A549 (cell line): ENCODE results near the gene ARID5A. TPM values are rescaled to one million over a fixed set of nuclear protein-coding genes. Genes with fewer than 3 reads are reported as not detected.

Experiments used
- ATAC-seq, 2 experiments: fragments of 200-7000 bp in 1 of 2; fragments of >200 bp in 1 of 2; cut with Nextera tagmentation in 1 of 2; cut with Tn5 transposase in 1 of 2; 3 replicates each; pipeline versions ENCODE4 v1.8.0 to v1.9.1; 2018 to 2020; ENCODE audit warnings: mild to moderate bottlenecking in 1 of 2, moderate library complexity in 1 of 2
- CTCF ChIA-PET: fragments of 300-600 bp; sonication (Branson Sonifier 250); formaldehyde crosslinking; extraction: SDS; loops from one replicate; lab custom pipeline; 2021; ENCODE audit warnings: antibody characterized with exemption, inconsistent platforms; lab: Yijun Ruan, JAX
- POLR2A ChIA-PET: fragments of 350-600 bp; formaldehyde crosslinking; extraction: SDS; loops from one replicate; lab custom pipeline; 2021; ENCODE audit warnings: antibody characterized with exemption, inconsistent platforms; lab: Yijun Ruan, JAX
- DNase-seq, 2 experiments: peaks; one replicate each; pipeline versions ENCODE4 v3.0.0 to v3.0.0-alpha.2; 2011 to 2016; ENCODE audit warnings: low read depth in 1 of 2, low spot score in 1 of 2
- FAIRE-seq: peaks from 2 replicates; lab custom pipeline; 2011; peaks lifted over from hg19 to GRCh38; lab: Jason Lieb, UNC
- H3K27ac ChIP-seq, 2 experiments: fragments of >200 bp; sonication (Bioruptor Twin); formaldehyde crosslinking; 3 replicates each; pipeline ENCODE4 v1.5.1; 2016 to 2017
- H3K4me1 ChIP-seq: fragments of >200 bp; sonication (Bioruptor Twin); formaldehyde crosslinking; 3 replicates; pipeline ENCODE4 v1.6.1; 2016
- H3K4me2 ChIP-seq: fragments of >200 bp; sonication (Bioruptor Twin); formaldehyde crosslinking; 3 replicates; pipeline ENCODE4 v1.6.1; 2016
- H3K4me3 ChIP-seq: fragments of >200 bp; sonication (Bioruptor Twin); formaldehyde crosslinking; 3 replicates; pipeline ENCODE4 v1.5.1; 2016
- H3K9me3 ChIP-seq: fragments of >200 bp; sonication (Bioruptor Twin); formaldehyde crosslinking; 3 replicates; pipeline ENCODE4 v1.6.1; 2016
- BHLHE40 ChIP-seq: IDR thresholded peaks from 2 replicates; pipeline ENCODE4 v1.6.1; 2012; ENCODE audit warnings: low read depth, low read length, inconsistent platforms
- CBX8 ChIP-seq: fragments of 200-600 bp; sonication (generic); IDR thresholded peaks from 2 replicates; pipeline ENCODE4 v1.6.1; 2016
- CHD2 ChIP-seq: fragments of 150-350 bp; IDR thresholded peaks from 2 replicates; pipeline ENCODE4 v1.6.1; 2014; ENCODE audit warnings: low read length; ENCODE audit not compliant: partially characterized antibody
- EP300 ChIP-seq, 2 experiments: fragments of >200 bp; sonication (Bioruptor Twin); formaldehyde crosslinking; IDR thresholded peaks; 2 replicates in 1 of 2; 3 replicates in 1 of 2; pipeline ENCODE4 v1.6.1; 2016 to 2017
- GATA3 ChIP-seq: IDR thresholded peaks from 2 replicates; pipeline ENCODE4 v1.6.1; 2012; ENCODE audit warnings: borderline replicate concordance
- HEYL ChIP-seq: fragments of 250-450 bp; sonication (Bioruptor Pico); IDR thresholded peaks from 2 replicates; pipeline ENCODE4 v1.8.0; 2021; ENCODE audit warnings: mild to moderate bottlenecking, moderate library complexity
- HOXB5 ChIP-seq: fragments of 250-450 bp; sonication (Bioruptor Pico); IDR thresholded peaks from 2 replicates; pipeline ENCODE4 v1.5.0; 2020; ENCODE audit warnings: mild to moderate bottlenecking, moderate library complexity
- JUN ChIP-seq, 2 experiments: fragments of >200 bp; sonication (Bioruptor Twin); formaldehyde crosslinking; IDR thresholded peaks; 2 replicates in 1 of 2; 3 replicates in 1 of 2; pipeline ENCODE4 v1.6.1; 2016 to 2017
- NPAS2 ChIP-seq: fragments of 250-450 bp; sonication (Bioruptor Pico); IDR thresholded peaks from 2 replicates; pipeline ENCODE4 v1.8.0; 2022; ENCODE audit warnings: mild to moderate bottlenecking, moderate library complexity, borderline replicate concordance
- NR3C1 ChIP-seq: fragments of >200 bp; sonication (Bioruptor Twin); formaldehyde crosslinking; IDR thresholded peaks from 3 replicates; pipeline ENCODE4 v1.6.1; 2017
- RAD21 ChIP-seq, 2 experiments: fragments of >200 bp in 1 of 2; sonication (Bioruptor Twin) in 1 of 2; formaldehyde crosslinking in 1 of 2; IDR thresholded peaks in 1 of 2; conservative IDR thresholded peaks in 1 of 2; 2 replicates in 1 of 2; 3 replicates in 1 of 2; pipeline ENCODE4 v1.6.1; 2012 to 2018; ENCODE audit warnings: inconsistent platforms in 1 of 2
- RARB ChIP-seq: fragments of 250-450 bp; sonication (Bioruptor Pico); IDR thresholded peaks from 2 replicates; pipeline ENCODE4 v1.8.0; 2021; ENCODE audit warnings: mild to moderate bottlenecking, moderate library complexity
- RFX5 ChIP-seq: fragments of 450-650 bp; IDR thresholded peaks from 2 replicates; pipeline ENCODE4 v1.7.1; 2014; ENCODE audit warnings: antibody characterized with exemption, mild to moderate bottlenecking, moderate library complexity
- RNF2 ChIP-seq: fragments of 200-600 bp; sonication (generic); IDR thresholded peaks from 2 replicates; pipeline ENCODE4 v1.6.1; 2016; ENCODE audit warnings: low read depth, mild to moderate bottlenecking, antibody characterized with exemption, moderate library complexity, borderline replicate concordance
- SMC3 ChIP-seq: fragments of >200 bp; sonication (Bioruptor Twin); formaldehyde crosslinking; IDR thresholded peaks from 3 replicates; pipeline ENCODE4 v1.6.1; 2018; ENCODE audit warnings: inconsistent platforms
- SREBF2 ChIP-seq: fragments of 450-650 bp; IDR thresholded peaks from 2 replicates; pipeline ENCODE4 v1.6.1; 2014; ENCODE audit warnings: mild to moderate bottlenecking, moderate library complexity
- TP53 ChIP-seq: fragments of 250-450 bp; sonication (Bioruptor Pico); IDR thresholded peaks from 2 replicates; pipeline ENCODE4 v1.5.0; 2021; ENCODE audit warnings: mild to moderate bottlenecking, moderate library complexity
- WGBS: methylation state at CpG from one replicate; pipeline ENCODE4 v1.1.6; 2017; ENCODE audit errors: missing lambda C conversion rate; 5-methylcytosine and 5-hydroxymethylcytosine counted together
- polyA plus RNA-seq, 4 experiments: library from polyadenylated mRNA; depleted of rRNA in 3 of 4; stranded (reverse); fragments of >200 nt; fragmentation: RNase III in 1 of 4; extraction: RNeasy Plus Mini Kit Qiagen cat#74134 plus additional on column Dnase treatment in 1 of 4; gene quantifications; 2 replicates in 3 of 4; 3 replicates in 1 of 4; pipeline ENCODE4 v1.2.3, GENCODE V29; 2011 to 2017
- TF ChIP-seq, protein P1 (sequence below): fragments of 250-450 bp; sonication (Bioruptor Pico); IDR thresholded peaks from 2 replicates; pipeline ENCODE4 v1.5.0; 2020; ENCODE audit warnings: low read depth, mild to moderate bottlenecking, moderate library complexity
- TF ChIP-seq, protein P2 (sequence below): fragments of 250-450 bp; sonication (Bioruptor Pico); IDR thresholded peaks from 2 replicates; pipeline ENCODE4 v1.5.0; 2021; ENCODE audit warnings: mild to moderate bottlenecking, moderate library complexity, borderline replicate concordance
- TF ChIP-seq, protein P3 (sequence below): fragments of >200 bp; sonication (Bioruptor Twin); formaldehyde crosslinking; IDR thresholded peaks from 3 replicates; pipeline ENCODE4 v1.6.1; 2016
- TF ChIP-seq, protein P4 (sequence below): IDR thresholded peaks from 2 replicates; pipeline ENCODE4 v1.6.1; 2012; ENCODE audit warnings: low read depth, borderline replicate concordance

Gene ARID5A
- polyA plus RNA-seq, 2 of the 4 experiments (the other 2 are of a cell fraction) = 1.2 to 4.4 TPM

DNA sequence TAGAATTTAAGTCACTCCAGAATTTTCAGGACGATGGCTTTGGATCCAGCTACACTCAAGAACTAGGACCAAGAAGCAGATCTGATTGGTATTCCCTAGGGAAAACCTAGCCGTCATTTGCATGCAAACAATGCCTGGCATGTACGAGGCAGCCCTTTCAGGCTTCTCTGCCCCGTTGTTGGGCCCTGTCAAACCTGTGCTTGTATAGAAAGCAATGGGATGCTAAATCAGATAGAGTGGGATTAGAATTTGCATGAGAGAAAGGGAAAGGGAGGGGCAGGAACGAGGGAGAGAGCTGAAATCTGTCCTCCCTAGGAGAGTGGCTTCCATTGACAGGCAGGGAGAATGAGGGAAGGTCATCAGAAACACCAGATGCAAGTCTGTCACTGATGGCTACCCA lies 28.6 kb downstream of the ARID5A start:
- WGBS = 73% methylated on average over 5 of the region's 5 CpGs
- Histone ChIP-seq H3K4me1 (0 out of 3 replicates have a peak, but pooled peaks cover 2% of the 10 kb centered on the region), H3K4me2 (no peak overlapping the region), H3K27ac (no peak overlapping the region), H3K4me3 (no peak overlapping the region), H3K9me3 (no peaks in the 10 kb centered on the region)
- TF ChIP-seq, protein P1, sequence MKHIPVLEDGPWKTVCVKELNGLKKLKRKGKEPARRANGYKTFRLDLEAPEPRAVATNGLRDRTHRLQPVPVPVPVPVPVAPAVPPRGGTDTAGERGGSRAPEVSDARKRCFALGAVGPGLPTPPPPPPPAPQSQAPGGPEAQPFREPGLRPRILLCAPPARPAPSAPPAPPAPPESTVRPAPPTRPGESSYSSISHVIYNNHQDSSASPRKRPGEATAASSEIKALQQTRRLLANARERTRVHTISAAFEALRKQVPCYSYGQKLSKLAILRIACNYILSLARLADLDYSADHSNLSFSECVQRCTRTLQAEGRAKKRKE (CRISPR knock-in tag) = no peak
- TF ChIP-seq, protein P2, sequence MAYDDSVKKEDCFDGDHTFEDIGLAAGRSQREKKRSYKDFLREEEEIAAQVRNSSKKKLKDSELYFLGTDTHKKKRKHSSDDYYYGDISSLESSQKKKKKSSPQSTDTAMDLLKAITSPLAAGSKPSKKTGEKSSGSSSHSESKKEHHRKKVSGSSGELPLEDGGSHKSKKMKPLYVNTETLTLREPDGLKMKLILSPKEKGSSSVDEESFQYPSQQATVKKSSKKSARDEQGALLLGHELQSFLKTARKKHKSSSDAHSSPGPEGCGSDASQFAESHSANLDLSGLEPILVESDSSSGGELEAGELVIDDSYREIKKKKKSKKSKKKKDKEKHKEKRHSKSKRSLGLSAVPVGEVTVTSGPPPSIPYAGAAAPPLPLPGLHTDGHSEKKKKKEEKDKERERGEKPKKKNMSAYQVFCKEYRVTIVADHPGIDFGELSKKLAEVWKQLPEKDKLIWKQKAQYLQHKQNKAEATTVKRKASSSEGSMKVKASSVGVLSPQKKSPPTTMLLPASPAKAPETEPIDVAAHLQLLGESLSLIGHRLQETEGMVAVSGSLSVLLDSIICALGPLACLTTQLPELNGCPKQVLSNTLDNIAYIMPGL (CRISPR knock-in tag) = no peak
- no peak for TF ChIP-seq NPAS2 (CRISPR knock-in tag)
- no peak for TF ChIP-seq JUN (IDR thresholded peaks at IDR 0.05)
- no peak for TF ChIP-seq HOXB5 (CRISPR knock-in tag)
- no peak for TF ChIP-seq BHLHE40
- TF ChIP-seq SREBF2 = no peak
- TF ChIP-seq, protein P3, sequence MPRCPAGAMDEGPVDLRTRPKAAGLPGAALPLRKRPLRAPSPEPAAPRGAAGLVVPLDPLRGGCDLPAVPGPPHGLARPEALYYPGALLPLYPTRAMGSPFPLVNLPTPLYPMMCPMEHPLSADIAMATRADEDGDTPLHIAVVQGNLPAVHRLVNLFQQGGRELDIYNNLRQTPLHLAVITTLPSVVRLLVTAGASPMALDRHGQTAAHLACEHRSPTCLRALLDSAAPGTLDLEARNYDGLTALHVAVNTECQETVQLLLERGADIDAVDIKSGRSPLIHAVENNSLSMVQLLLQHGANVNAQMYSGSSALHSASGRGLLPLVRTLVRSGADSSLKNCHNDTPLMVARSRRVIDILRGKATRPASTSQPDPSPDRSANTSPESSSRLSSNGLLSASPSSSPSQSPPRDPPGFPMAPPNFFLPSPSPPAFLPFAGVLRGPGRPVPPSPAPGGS = no peak
- no peak for TF ChIP-seq HEYL
- no peak for TF ChIP-seq CBX8
- no peak for TF ChIP-seq RAD21 (conservative IDR thresholded peaks at IDR 0.05 in 1 of 2, IDR thresholded peaks at IDR 0.05 in 1 of 2)
- no peak for FAIRE-seq
- no peak for DNase-seq
- CTCF ChIA-PET = interaction anchor here (0.8 to 3.9 kb wide), 5 partner anchors 11 to 548 kb away, joined by 3 to 29 read pairs (median 4); partner anchors contain the start of gene ANKRD36
- no peak for ATAC-seq
- POLR2A ChIA-PET = no interaction called here

DNA sequence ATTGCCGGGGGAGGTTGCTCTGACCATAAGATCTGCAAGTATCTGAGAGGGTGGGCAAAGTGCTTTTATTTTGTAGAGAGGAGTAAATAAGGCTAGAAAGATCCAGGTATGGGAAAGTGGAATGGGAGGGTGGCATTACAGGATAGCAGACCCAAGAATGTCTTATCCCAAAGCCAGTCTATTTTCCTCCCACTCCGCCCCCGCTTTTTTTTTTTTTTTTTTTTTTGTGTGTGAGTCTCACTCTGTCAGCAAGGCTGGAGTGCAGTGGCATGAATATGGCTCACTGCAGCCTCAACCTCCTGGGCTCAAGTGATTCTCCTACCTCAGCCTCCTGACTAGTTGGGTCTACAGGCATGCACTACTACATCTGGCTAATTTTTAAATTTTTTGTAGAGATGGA lies 31.5 kb downstream of the ARID5A start:
- no peaks in the 10 kb centered on the region for H3K4me1 ChIP-seq
- H3K9me3 ChIP-seq = no peaks in the 10 kb centered on the region
- TF ChIP-seq HEYL = no peak
- TF ChIP-seq NR3C1 = no peak
- TF ChIP-seq RFX5 = no peak
- no peak for TF ChIP-seq CHD2
- TF ChIP-seq, all 56 proteins: peak for 0
- ChIA-PET CTCF (interaction anchor here (1.2 kb wide), 2 partner anchors 18 to 193 kb away, joined by 3 to 4 read pairs; partner anchors contain the start of gene CNNM4), POLR2A (no interaction called here)
- ATAC-seq (no peak), DNase-seq (no peak), FAIRE-seq (no peak)
- Histone ChIP-seq H3K4me3 (no peak overlapping the region), H3K4me2 (no peak overlapping the region), H3K27ac (0 out of 6 replicates have a peak overlapping the region, but pooled peaks of 1 of the 2 experiments have one; percentile 7)
- WGBS = 88% methylated on average over 3 of the region's 3 CpGs

DNA sequence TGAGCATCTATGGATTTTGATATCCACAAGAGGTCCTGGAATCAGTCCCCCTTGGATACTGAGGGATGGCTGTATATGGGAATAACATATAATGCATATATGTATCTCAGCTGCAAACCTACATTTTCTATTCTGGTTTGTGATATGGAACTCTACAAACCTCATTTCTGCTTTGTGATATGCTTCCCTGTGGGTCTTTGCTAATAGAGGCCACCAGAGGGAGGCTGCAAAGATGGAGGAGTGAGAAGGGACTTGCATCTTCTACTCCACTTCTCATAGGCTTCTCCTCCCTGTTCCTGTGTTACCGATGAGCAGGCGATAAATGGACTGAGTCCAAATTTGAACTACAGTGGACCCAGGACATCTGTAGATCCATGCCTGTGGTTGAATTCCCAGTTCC lies 37.8 kb downstream of the ARID5A start:
- no peak overlapping the region for H3K27ac ChIP-seq
- no peak overlapping the region for H3K4me2 ChIP-seq
- FAIRE-seq (no peak), ATAC-seq (0 out of 6 replicates have a peak, but pooled peaks of 1 of the 2 experiments have one; percentile 34), DNase-seq (no peak)
- no peak for TF ChIP-seq TP53 (CRISPR knock-in tag)
- no peak for TF ChIP-seq EP300 (IDR thresholded peaks at IDR 0.05)
- TF ChIP-seq GATA3 = no peak
- TF ChIP-seq, protein P4, sequence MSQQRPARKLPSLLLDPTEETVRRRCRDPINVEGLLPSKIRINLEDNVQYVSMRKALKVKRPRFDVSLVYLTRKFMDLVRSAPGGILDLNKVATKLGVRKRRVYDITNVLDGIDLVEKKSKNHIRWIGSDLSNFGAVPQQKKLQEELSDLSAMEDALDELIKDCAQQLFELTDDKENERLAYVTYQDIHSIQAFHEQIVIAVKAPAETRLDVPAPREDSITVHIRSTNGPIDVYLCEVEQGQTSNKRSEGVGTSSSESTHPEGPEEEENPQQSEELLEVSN = no peak
- no peak for TF ChIP-seq RARB (CRISPR knock-in tag)
- TF ChIP-seq SMC3 = no peak
- TF ChIP-seq CBX8 = no peak
- TF ChIP-seq RNF2 = no peak
- H3K9me3 ChIP-seq = no peaks in the 10 kb centered on the region
- WGBS = 93% methylated on average over 2 of the region's 2 CpGs
- H3K4me1 ChIP-seq = no peaks in the 10 kb centered on the region
- ChIA-PET POLR2A (no interaction called here), CTCF (interaction anchor here (1.7 to 9.7 kb wide), 2 partner anchors 19 to 21 kb away, joined by 6 to 113 read pairs; no protein-coding TSS in a partner anchor)
- no peak overlapping the region for H3K4me3 ChIP-seq
